Measurements from ENCODE around the gene GPR151.
A peak's percentile ranks its signal among the peaks of the same experiment; 100 is the strongest.
"Not testable (repeated sequence)": the region's sequence is repeated elsewhere in the genome, so short reads cannot be mapped to it uniquely, and the experiment has no call there.

GPR151 gene

GRCh38 chr5:146516151-146516475, at the start of gene GPR151:
GPR151 (minus strand) TSS chr5:146516190; CDS start chr5:146516113, 77 bp downstream.
- no peak for DNase-seq

GRCh38 chr5:146564007-146564762, 48.2 kb upstream of the GPR151 start:
- DNase-seq, result no peak

GRCh38 chr5:146562461-146562860, 46.5 kb upstream of the GPR151 start:
- DNase-seq, result no peak

- DNase-seq, result no peak
Observed at GRCh38 chr5:146561711-146562110, 45.7 kb upstream of the GPR151 start.

- DNase-seq, result no peak
Observed at GRCh38 chr5:146560205-146560812, 44.3 kb upstream of the GPR151 start.

GRCh38 chr5:146556884-146557283, 40.9 kb upstream of the GPR151 start:
- not testable (repeated sequence) for DNase-seq

- no peak for DNase-seq
Observed at GRCh38 chr5:146553446-146553845, 37.5 kb upstream of the GPR151 start.

- no peak for DNase-seq
Observed at GRCh38 chr5:146549615-146550014, 33.6 kb upstream of the GPR151 start.

- DNase-seq, result no peak
Observed at GRCh38 chr5:146548781-146549449, 32.9 kb upstream of the GPR151 start.

GRCh38 chr5:146544232-146544631, 28.2 kb upstream of the GPR151 start:
- no peak for DNase-seq

- peak; percentile 41 for DNase-seq
Observed at GRCh38 chr5:146541958-146542849, 26.2 kb upstream of the GPR151 start.

- DNase-seq, result no peak
Observed at GRCh38 chr5:146540414-146540813, 24.4 kb upstream of the GPR151 start.

- no peak for DNase-seq
Observed at GRCh38 chr5:146539973-146540372, 24.0 kb upstream of the GPR151 start.

GRCh38 chr5:146538432-146538831, 22.4 kb upstream of the GPR151 start:
- no peak for DNase-seq

- DNase-seq, result no peak
Observed at GRCh38 chr5:146533882-146534281, 17.9 kb upstream of the GPR151 start.

- peak; percentile 75 for DNase-seq
Observed at GRCh38 chr5:146533260-146533857, 17.4 kb upstream of the GPR151 start.

- no peak for DNase-seq
Observed at GRCh38 chr5:146529984-146530383, 14.0 kb upstream of the GPR151 start.

GRCh38 chr5:146528236-146528635, 12.2 kb upstream of the GPR151 start:
- DNase-seq, result no peak

GRCh38 chr5:146527785-146528184, 11.8 kb upstream of the GPR151 start:
- no peak for DNase-seq

GRCh38 chr5:146523698-146524097, 7.7 kb upstream of the GPR151 start:
- no peak for DNase-seq

GRCh38 chr5:146521403-146522106, 5.6 kb upstream of the GPR151 start:
- DNase-seq, result no peak

GRCh38 chr5:146520731-146521130, 4.7 kb upstream of the GPR151 start:
- DNase-seq, result no peak
